Measurements from ENCODE around the gene CAPN2.
"Not testable (repeated sequence)": the region's sequence is repeated elsewhere in the genome, so short reads cannot be mapped to it uniquely, and the experiment has no call there.

CAPN2 gene

GRCh38 chr1:223717123-223717522, 4.8 kb downstream of the CAPN2 start:
- DNase-seq = no peak

GRCh38 chr1:223717695-223718363, 5.5 kb downstream of the CAPN2 start:
- DNase-seq = no peak

- DNase-seq = no peak
Observed at GRCh38 chr1:223718850-223719249, 6.5 kb downstream of the CAPN2 start.

- DNase-seq = no peak
Observed at GRCh38 chr1:223720971-223721591, 8.7 kb downstream of the CAPN2 start.

- DNase-seq = no peak
Observed at GRCh38 chr1:223721658-223722607, 9.6 kb downstream of the CAPN2 start.

- DNase-seq = no peak
Observed at GRCh38 chr1:223723351-223723904, 11.1 kb downstream of the CAPN2 start.

GRCh38 chr1:223724376-223724775, 12.0 kb downstream of the CAPN2 start:
- DNase-seq = no peak

- no peak for DNase-seq
Observed at GRCh38 chr1:223725578-223725977, 13.2 kb downstream of the CAPN2 start.

- no peak for DNase-seq
Observed at GRCh38 chr1:223726380-223727001, 14.2 kb downstream of the CAPN2 start.

GRCh38 chr1:223727541-223727940, 15.2 kb downstream of the CAPN2 start:
- DNase-seq = no peak

- no peak for DNase-seq
Observed at GRCh38 chr1:223729906-223730305, 17.6 kb downstream of the CAPN2 start.

- DNase-seq = no peak
Observed at GRCh38 chr1:223730479-223731132, 18.3 kb downstream of the CAPN2 start.

- DNase-seq = peak in 1 of 2 donors; percentile 38
Observed at GRCh38 chr1:223731133-223731770, 18.9 kb downstream of the CAPN2 start.

- peak in 1 of 2 donors; percentile 39 for DNase-seq
Observed at GRCh38 chr1:223732993-223733798, 20.9 kb downstream of the CAPN2 start.

- peak in 1 of 2 donors; percentile 20 for DNase-seq
Observed at GRCh38 chr1:223733898-223734852, 21.8 kb downstream of the CAPN2 start.

- DNase-seq = not testable (repeated sequence)
Observed at GRCh38 chr1:223736638-223737037, 24.3 kb downstream of the CAPN2 start.

- DNase-seq = no peak
Observed at GRCh38 chr1:223737342-223737741, 25.0 kb downstream of the CAPN2 start.

- no peak for DNase-seq
Observed at GRCh38 chr1:223738465-223739365, 26.4 kb downstream of the CAPN2 start.

Data from hippocampal formation (tissue), 2 donors.